NCI-H1092 treated with DMSO at 0.1 percent for 48 hours (cell line): ENCODE data around the gene KNL1.
"Not testable (repeated sequence)": the region's sequence is repeated elsewhere in the genome, so short reads cannot be mapped to it uniquely, and the experiment has no call there.

Experiments
- DNase-seq: peaks from one replicate; lab custom pipeline; 2025; lab: John Stamatoyannopoulos, UW

KNL1 gene

GRCh38 chr15:40593588-40594428 is at the start of gene KNL1:
Gene KNL1 (plus strand): TSS chr15:40594249. CDS start chr15:40602932, 8,683 bp downstream.
- DNase-seq = peak; percentile 96

- DNase-seq = no peak
Measured at GRCh38 chr15:40545457-40545856, 48.6 kb upstream of the KNL1 start.

- no peak for DNase-seq
Measured at GRCh38 chr15:40548610-40549009, 45.4 kb upstream of the KNL1 start.

- DNase-seq = no peak
Measured at GRCh38 chr15:40549894-40550293, 44.2 kb upstream of the KNL1 start.

GRCh38 chr15:40550341-40551037 is 43.6 kb upstream of the KNL1 start:
- DNase-seq = no peak

- DNase-seq = no peak
Measured at GRCh38 chr15:40554161-40554525, 39.9 kb upstream of the KNL1 start.

GRCh38 chr15:40555876-40556275 is 38.2 kb upstream of the KNL1 start:
- no peak for DNase-seq

- no peak for DNase-seq
Measured at GRCh38 chr15:40558952-40559742, 34.9 kb upstream of the KNL1 start.

- no peak for DNase-seq
Measured at GRCh38 chr15:40562691-40563090, 31.4 kb upstream of the KNL1 start.

GRCh38 chr15:40563426-40563825 is 30.6 kb upstream of the KNL1 start:
- DNase-seq = no peak

- peak; percentile 96 for DNase-seq
Measured at GRCh38 chr15:40564591-40565332, 29.3 kb upstream of the KNL1 start, which contains the start of gene CCDC32. Gene CCDC32 (minus strand): TSS chr15:40565042. CDS start chr15:40563015, 2,027 bp downstream.

- no peak for DNase-seq
Measured at GRCh38 chr15:40565333-40566238, 28.5 kb upstream of the KNL1 start.

GRCh38 chr15:40567111-40567510 is 26.9 kb upstream of the KNL1 start:
- no peak for DNase-seq

GRCh38 chr15:40569129-40569953 is 24.7 kb upstream of the KNL1 start, which contains the start of gene RPUSD2:
Gene RPUSD2 (plus strand): TSS chr15:40569299. CDS start chr15:40569338, 39 bp downstream.
- peak; percentile 61 for DNase-seq

- DNase-seq = no peak
Measured at GRCh38 chr15:40575113-40575512, 18.9 kb upstream of the KNL1 start.

GRCh38 chr15:40576914-40577313 is 17.1 kb upstream of the KNL1 start:
- DNase-seq = not testable (repeated sequence)

- no peak for DNase-seq
Measured at GRCh38 chr15:40578892-40579291, 15.2 kb upstream of the KNL1 start.

GRCh38 chr15:40581796-40582195 is 12.3 kb upstream of the KNL1 start:
- not testable (repeated sequence) for DNase-seq

- peak; percentile 1 for DNase-seq
Measured at GRCh38 chr15:40582726-40583246, 11.3 kb upstream of the KNL1 start.
